ENCODE measurements around the gene PRKCA. TPM values are rescaled to one million over a fixed set of nuclear protein-coding genes. Genes with fewer than 3 reads are reported as not detected.

The PRKCA gene
- total and polyA plus RNA-seq, 9 of the 15 experiments (the other 6 are each of a cell fraction or from before 2014, with no cell fraction given), result 3.2 to 33.0 (median 17.8) TPM

- peak; percentile 39; the same call in 1 of the 2 replicates for TF ChIP-seq HCFC1 (IDR thresholded peaks at IDR 0.05; ENCODE audit: low read depth, low read length)
- no peak for TF ChIP-seq POU5F1 (IDR thresholded peaks at IDR 0.05; ENCODE audit: borderline replicate concordance, low read depth, low read length, partially characterized antibody)
- no peak for TF ChIP-seq SIRT6 (IDR thresholded peaks at IDR 0.05; ENCODE audit: low read depth, low read length)
- TF ChIP-seq, protein P1, sequence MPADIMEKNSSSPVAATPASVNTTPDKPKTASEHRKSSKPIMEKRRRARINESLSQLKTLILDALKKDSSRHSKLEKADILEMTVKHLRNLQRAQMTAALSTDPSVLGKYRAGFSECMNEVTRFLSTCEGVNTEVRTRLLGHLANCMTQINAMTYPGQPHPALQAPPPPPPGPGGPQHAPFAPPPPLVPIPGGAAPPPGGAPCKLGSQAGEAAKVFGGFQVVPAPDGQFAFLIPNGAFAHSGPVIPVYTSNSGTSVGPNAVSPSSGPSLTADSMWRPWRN (IDR thresholded peaks at IDR 0.05; ENCODE audit: low read depth), result 0 out of 2 replicates have a peak, but pooled peaks have one; percentile 39
- TF ChIP-seq RAD51 (IDR thresholded peaks at IDR 0.05; ENCODE audit: borderline replicate concordance, low read depth), result peak; percentile 72; the same call in 1 of the 2 replicates
- TF ChIP-seq POLR2G (IDR thresholded peaks at IDR 0.05; ENCODE audit: low read depth, low read length), result no peak
- TF ChIP-seq, protein P2, sequence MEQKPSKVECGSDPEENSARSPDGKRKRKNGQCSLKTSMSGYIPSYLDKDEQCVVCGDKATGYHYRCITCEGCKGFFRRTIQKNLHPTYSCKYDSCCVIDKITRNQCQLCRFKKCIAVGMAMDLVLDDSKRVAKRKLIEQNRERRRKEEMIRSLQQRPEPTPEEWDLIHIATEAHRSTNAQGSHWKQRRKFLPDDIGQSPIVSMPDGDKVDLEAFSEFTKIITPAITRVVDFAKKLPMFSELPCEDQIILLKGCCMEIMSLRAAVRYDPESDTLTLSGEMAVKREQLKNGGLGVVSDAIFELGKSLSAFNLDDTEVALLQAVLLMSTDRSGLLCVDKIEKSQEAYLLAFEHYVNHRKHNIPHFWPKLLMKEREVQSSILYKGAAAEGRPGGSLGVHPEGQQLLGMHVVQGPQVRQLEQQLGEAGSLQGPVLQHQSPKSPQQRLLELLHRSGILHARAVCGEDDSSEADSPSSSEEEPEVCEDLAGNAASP (IDR thresholded peaks at IDR 0.05), result no peak
- no peak for TF ChIP-seq PRPF4 (IDR thresholded peaks at IDR 0.05; ENCODE audit: insufficient read depth, low read depth, low read length, poor library complexity, severe bottlenecking)
- TF ChIP-seq ZC3H11A (IDR thresholded peaks at IDR 0.05; ENCODE audit: low read depth, low read length), result no peak
- TF ChIP-seq HMG20A (CRISPR knock-in tag; conservative IDR thresholded peaks at IDR 0.05), result 0 out of 2 replicates have a peak, but pooled peaks have one; percentile 37
- TF ChIP-seq ZC3H8 (IDR thresholded peaks at IDR 0.05), result no peak
- no peak for TF ChIP-seq ZNF217 (CRISPR knock-in tag; IDR thresholded peaks at IDR 0.05)
- TF ChIP-seq, protein P3, sequence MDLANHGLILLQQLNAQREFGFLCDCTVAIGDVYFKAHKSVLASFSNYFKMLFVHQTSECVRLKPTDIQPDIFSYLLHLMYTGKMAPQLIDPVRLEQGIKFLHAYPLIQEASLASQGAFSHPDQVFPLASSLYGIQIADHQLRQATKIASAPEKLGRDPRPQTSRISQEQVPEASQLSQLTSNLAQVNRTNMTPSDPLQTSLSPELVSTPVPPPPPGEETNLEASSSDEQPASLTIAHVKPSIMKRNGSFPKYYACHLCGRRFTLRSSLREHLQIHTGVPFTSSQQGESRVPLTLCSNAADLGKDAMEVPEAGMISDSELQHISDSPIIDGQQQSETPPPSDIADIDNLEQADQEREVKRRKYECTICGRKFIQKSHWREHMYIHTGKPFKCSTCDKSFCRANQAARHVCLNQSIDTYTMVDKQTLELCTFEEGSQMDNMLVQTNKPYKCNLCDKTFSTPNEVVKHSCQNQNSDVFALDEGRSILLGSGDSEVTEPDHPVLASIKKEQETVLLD (IDR thresholded peaks at IDR 0.05), result peak; percentile 55; the same call in 1 of the 2 replicates
- no peak for TF ChIP-seq FOXO4 (CRISPR knock-in tag; IDR thresholded peaks at IDR 0.05)
- TF ChIP-seq RFX1 (IDR thresholded peaks at IDR 0.05), result peak; percentile 74
- TF ChIP-seq ZNF121 (CRISPR knock-in tag; conservative IDR thresholded peaks at IDR 0.05), result no peak
- TF ChIP-seq ZBTB26 (CRISPR knock-in tag; IDR thresholded peaks at IDR 0.05), result no peak
- TF ChIP-seq ZC3H4 (CRISPR knock-in tag; IDR thresholded peaks at IDR 0.05; ENCODE audit: borderline replicate concordance), result no peak
Measured at GRCh38 chr17:66343531-66344078, 41.2 kb downstream of the PRKCA start (continued).

All from K562 (cell line).